Astrocyte of the spinal cord (primary cell): ENCODE data around the gene LUZP2.

Source experiments
- DNase-seq: peaks from one replicate; pipeline ENCODE4 v3.0.0; 2011; ENCODE audit warnings: low read depth, low spot score
- H3K4me3 ChIP-seq: 2 replicates; pipeline ENCODE4 v1.5.1; 2011; ENCODE audit warnings: low read depth, mild to moderate bottlenecking, low read length, moderate library complexity
- CTCF ChIP-seq: IDR thresholded peaks from 2 replicates; pipeline ENCODE4 v1.5.1; 2012; ENCODE audit warnings: low read depth, mild to moderate bottlenecking, low read length, inconsistent platforms
- in situ Hi-C: cut with HindIII; loops from 2 replicates; pipeline ENCODE4 v1.10.0; 2017; ENCODE audit warnings: low sequenced_read_pairs

LUZP2 gene

GRCh38 chr11:24514219-24514594 lies 17.4 kb downstream of the LUZP2 start:
- no peak for TF ChIP-seq CTCF
- no peak overlapping the region for H3K4me3 ChIP-seq
- DNase-seq, result no peak
- in situ Hi-C loops, result no loop called here

DNA sequence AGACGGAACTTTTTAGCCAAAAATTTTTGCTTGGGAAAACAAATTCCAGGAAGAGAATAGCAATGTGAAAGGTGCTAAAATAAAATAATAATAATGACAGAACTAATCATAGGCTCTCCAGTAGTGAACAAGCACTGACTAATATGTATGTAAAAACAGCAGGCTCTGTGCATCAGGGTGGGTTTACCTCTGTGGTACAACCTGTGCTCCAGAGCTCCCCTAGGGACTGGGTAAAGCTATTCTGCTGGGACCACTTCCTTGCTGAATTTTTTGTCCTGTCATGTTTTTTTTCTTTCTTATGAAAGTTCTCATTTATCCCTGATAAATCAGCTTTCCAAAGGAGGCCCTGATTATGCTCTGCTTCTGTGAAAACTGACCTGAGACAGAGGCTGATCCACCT lies 18.8 kb downstream of the LUZP2 start:
- no peak for DNase-seq
- in situ Hi-C loops, result no loop called here

GRCh38 chr11:24516638-24517037 lies 19.8 kb downstream of the LUZP2 start:
- TF ChIP-seq CTCF, result no peak
- DNase-seq, result no peak
- in situ Hi-C loops, result no loop called here
- H3K4me3 ChIP-seq, result no peak overlapping the region

More for the DNA sequence above, 18.8 kb downstream of the LUZP2 start:
- TF ChIP-seq CTCF, result no peak
- no peak overlapping the region for H3K4me3 ChIP-seq

- in situ Hi-C loops, result no loop called here
- DNase-seq, result no peak
- TF ChIP-seq CTCF, result no peak
- H3K4me3 ChIP-seq, result no peak overlapping the region
Measured at GRCh38 chr11:24521601-24522000, 24.7 kb downstream of the LUZP2 start.

- in situ Hi-C loops, result no loop called here
- no peak for DNase-seq
- TF ChIP-seq CTCF, result no peak
- H3K4me3 ChIP-seq, result no peak overlapping the region
Measured at GRCh38 chr11:24524156-24524555, 27.3 kb downstream of the LUZP2 start.

- in situ Hi-C loops, result no loop called here
- no peak for TF ChIP-seq CTCF
- H3K4me3 ChIP-seq, result no peak overlapping the region
- no peak for DNase-seq
Measured at GRCh38 chr11:24531528-24531927, 34.7 kb downstream of the LUZP2 start.

GRCh38 chr11:24543771-24544170 lies 46.9 kb downstream of the LUZP2 start:
- TF ChIP-seq CTCF, result no peak
- no peak overlapping the region for H3K4me3 ChIP-seq
- in situ Hi-C loops, result no loop called here
- DNase-seq, result no peak
